A549 (cell line): ENCODE data around the gene DDX10.

Experiments
- POLR2A ChIP-seq: IDR thresholded peaks from 2 replicates; pipeline ENCODE4 v1.6.1; 2012; ENCODE audit warnings: mild to moderate bottlenecking, low read length
- TF ChIP-seq, protein P1 (sequence below): fragments of >200 bp; sonication (Bioruptor Twin); formaldehyde crosslinking; IDR thresholded peaks from 3 replicates; pipeline ENCODE4 v1.5.1; 2016

DNA sequence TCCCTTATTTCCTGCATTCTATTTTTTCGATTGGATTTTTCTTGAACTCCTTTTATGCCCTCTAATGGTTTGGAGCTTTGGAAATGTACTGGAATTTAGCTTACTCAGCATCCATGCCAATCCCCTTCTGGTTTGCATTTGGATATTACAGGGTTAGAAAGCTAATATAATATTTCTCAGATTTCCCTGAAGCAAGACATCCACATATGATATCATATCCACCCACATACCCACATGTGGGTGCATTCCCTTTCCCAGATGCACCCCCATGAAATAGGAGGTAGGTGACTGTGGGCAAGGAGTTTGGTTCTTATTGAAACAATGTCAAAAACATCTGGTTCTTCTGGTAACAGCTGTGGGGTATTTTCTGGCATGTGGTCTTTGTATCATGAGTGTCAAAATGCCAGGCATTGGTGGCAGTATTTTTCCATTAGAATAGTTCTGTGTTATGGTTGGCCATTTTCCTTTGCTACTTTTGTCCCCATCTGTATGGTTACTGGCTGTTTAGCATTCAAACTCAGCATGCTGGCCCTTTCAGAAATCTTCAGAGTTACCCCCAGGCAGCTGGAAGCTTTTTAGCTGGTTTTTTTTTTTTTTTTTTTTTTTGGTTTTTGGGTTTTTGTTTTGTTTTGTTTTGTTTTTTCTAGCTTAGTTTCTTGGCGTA is 32.7 kb upstream of the DDX10 start:
- TF ChIP-seq, protein P1, sequence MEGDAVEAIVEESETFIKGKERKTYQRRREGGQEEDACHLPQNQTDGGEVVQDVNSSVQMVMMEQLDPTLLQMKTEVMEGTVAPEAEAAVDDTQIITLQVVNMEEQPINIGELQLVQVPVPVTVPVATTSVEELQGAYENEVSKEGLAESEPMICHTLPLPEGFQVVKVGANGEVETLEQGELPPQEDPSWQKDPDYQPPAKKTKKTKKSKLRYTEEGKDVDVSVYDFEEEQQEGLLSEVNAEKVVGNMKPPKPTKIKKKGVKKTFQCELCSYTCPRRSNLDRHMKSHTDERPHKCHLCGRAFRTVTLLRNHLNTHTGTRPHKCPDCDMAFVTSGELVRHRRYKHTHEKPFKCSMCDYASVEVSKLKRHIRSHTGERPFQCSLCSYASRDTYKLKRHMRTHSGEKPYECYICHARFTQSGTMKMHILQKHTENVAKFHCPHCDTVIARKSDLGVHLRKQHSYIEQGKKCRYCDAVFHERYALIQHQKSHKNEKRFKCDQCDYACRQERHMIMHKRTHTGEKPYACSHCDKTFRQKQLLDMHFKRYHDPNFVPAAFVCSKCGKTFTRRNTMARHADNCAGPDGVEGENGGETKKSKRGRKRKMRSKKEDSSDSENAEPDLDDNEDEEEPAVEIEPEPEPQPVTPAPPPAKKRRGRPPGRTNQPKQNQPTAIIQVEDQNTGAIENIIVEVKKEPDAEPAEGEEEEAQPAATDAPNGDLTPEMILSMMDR, result no peak
- no peak for TF ChIP-seq POLR2A
